GM10266 (cell line): ENCODE measurements around the gene LTB4R.

Experiments used
- DNase-seq: peaks from one replicate; pipeline ENCODE4 v3.0.0; 2012; ENCODE audit errors: extremely low spot score
- TF ChIP-seq, protein P1 (sequence below): IDR thresholded peaks from 2 replicates; pipeline ENCODE4 v1.5.1; 2012; ENCODE audit warnings: mild to moderate bottlenecking, low read depth; ENCODE audit not compliant: control insufficient read depth, insufficient read depth; ENCODE audit errors: missing control alignments

LTB4R gene

DNA sequence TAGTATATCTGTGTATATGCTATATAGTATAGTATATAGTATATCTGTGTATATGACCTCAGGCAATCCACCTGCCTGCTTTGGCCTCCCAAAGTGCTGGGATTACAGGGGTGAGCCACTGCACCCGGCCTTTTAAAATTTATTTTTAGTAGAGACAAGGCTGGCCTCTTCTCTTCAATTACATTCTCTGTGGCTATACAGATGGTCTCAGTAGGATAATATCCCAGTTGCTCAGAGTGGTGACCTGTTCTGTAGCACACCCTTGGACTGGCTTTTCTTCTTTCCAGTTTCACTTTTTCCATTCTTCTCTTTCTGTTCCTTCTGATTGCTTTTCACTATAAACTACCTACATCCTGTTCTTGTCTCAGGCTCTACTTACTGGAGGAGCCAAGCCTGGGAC lies 53.5 kb downstream of the LTB4R start:
- DNase-seq = no peak
- TF ChIP-seq, protein P1, sequence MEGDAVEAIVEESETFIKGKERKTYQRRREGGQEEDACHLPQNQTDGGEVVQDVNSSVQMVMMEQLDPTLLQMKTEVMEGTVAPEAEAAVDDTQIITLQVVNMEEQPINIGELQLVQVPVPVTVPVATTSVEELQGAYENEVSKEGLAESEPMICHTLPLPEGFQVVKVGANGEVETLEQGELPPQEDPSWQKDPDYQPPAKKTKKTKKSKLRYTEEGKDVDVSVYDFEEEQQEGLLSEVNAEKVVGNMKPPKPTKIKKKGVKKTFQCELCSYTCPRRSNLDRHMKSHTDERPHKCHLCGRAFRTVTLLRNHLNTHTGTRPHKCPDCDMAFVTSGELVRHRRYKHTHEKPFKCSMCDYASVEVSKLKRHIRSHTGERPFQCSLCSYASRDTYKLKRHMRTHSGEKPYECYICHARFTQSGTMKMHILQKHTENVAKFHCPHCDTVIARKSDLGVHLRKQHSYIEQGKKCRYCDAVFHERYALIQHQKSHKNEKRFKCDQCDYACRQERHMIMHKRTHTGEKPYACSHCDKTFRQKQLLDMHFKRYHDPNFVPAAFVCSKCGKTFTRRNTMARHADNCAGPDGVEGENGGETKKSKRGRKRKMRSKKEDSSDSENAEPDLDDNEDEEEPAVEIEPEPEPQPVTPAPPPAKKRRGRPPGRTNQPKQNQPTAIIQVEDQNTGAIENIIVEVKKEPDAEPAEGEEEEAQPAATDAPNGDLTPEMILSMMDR = no peak

DNA sequence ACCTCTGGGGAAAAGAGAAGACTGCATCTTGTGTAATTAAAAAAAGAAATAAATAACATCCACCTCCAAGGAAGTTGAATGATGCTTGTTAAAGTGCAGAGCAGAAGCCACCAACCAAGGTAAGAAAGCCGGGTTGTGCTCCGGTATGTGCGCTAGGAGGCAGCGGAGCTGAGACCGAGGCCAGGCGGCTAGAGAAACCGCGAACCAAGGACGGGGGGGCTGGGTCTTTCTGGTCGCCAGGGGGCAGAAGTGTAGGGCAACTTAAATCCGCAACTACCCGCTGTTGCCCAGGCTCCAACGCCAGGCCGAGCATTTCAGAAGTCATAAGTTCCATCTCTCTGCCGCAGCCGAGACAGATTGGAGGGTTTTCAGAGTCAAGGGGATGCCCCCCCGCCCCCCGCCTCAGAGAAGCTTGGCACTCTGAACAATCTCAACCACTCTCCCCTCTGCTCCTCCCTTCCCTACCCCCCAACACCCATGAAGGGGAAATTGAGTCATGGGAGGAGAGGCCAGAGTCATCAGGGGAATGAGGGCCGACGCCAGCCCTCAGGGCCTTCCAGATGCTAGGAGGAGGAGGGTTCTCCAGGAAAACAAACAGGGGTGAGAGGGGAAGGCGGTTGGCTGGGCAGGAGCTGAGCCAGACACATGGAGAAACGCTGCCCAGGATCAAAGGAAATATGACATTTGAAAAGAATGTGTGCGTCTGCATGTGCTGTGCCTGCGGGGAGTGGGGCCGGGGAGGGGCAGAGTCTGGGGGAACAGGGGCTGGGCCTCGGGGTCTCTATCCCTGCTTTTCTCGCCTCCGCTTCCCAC lies 54.5 kb downstream of the LTB4R start:
- peak; percentile 70 for DNase-seq
- TF ChIP-seq, protein P1 = peak; percentile 72

GRCh38 chr14:24366413-24366720 lies 55.1 kb downstream of the LTB4R start:
- no peak for DNase-seq
- TF ChIP-seq, protein P1 = no peak

- DNase-seq = peak; percentile 87
These were observed 55.6 kb downstream of the LTB4R start for GRCh38 chr14:24366721-24367513.

More at GRCh38 chr14:24366721-24367513, 55.6 kb downstream of the LTB4R start:
- TF ChIP-seq, protein P1 = no peak
